ENCODE measurements around the gene STK32B.

DNA sequence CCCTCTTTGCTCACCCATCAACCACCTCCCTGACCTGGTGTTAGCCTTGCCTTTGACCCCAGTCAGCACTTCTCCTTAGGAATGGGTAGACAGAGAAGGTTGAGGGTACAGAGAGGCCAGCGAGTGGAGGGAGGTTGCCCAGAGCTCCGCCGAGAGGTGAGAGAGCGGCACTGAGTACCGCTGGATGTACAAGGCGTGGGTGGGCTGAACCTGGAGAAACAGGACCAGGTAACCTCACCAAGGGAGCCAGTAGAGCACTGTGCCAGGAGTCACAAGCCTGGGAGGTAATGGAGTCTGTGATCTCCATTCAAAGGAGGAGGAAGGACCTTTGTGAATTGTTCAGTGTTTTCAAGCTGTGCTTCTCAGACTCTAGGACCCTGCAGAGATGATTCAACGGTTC, 400.9 kb downstream of the STK32B start:
- TF ChIP-seq, protein P1, sequence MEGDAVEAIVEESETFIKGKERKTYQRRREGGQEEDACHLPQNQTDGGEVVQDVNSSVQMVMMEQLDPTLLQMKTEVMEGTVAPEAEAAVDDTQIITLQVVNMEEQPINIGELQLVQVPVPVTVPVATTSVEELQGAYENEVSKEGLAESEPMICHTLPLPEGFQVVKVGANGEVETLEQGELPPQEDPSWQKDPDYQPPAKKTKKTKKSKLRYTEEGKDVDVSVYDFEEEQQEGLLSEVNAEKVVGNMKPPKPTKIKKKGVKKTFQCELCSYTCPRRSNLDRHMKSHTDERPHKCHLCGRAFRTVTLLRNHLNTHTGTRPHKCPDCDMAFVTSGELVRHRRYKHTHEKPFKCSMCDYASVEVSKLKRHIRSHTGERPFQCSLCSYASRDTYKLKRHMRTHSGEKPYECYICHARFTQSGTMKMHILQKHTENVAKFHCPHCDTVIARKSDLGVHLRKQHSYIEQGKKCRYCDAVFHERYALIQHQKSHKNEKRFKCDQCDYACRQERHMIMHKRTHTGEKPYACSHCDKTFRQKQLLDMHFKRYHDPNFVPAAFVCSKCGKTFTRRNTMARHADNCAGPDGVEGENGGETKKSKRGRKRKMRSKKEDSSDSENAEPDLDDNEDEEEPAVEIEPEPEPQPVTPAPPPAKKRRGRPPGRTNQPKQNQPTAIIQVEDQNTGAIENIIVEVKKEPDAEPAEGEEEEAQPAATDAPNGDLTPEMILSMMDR (IDR thresholded peaks at IDR 0.05) = no peak
- TF ChIP-seq POLR2A (IDR thresholded peaks at IDR 0.05) (no peak), EP300 (IDR thresholded peaks at IDR 0.05) (no peak)

Data from upper lobe of left lung (tissue), 4 donors.